K562 (cell line): ENCODE measurements around the gene CMTM4. TPM values are rescaled to one million over a fixed set of nuclear protein-coding genes. Genes with fewer than 3 reads are reported as not detected.

Experiments
- ARID1B ChIP-seq: fragments of 450-650 bp; IDR thresholded peaks from 2 replicates; pipeline ENCODE4 v1.6.1; 2016; ENCODE audit warnings: antibody characterized with exemption, mild to moderate bottlenecking, inconsistent platforms
- BRF1 ChIP-seq: IDR thresholded peaks from 3 replicates; pipeline ENCODE4 v1.6.1; 2011; ENCODE audit warnings: borderline replicate concordance, mild to moderate bottlenecking; ENCODE audit not compliant: insufficient read length; ENCODE audit errors: extremely low read depth
- DEAF1 ChIP-seq: fragments of 450-650 bp; formaldehyde crosslinking; IDR thresholded peaks from 2 replicates; pipeline ENCODE4 v1.4.0; 2020; ENCODE audit warnings: mild to moderate bottlenecking, moderate library complexity
- HMG20A ChIP-seq: fragments of 450-650 bp; formaldehyde crosslinking; conservative IDR thresholded peaks from 2 replicates; pipeline ENCODE4 v1.4.0; 2020; ENCODE audit warnings: mild to moderate bottlenecking, mixed read lengths
- KDM4B ChIP-seq, 2 experiments: fragments of 450-650 bp in 1 of 2; sonication (generic) in 1 of 2; IDR thresholded peaks; 2 replicates each; pipeline ENCODE4 v1.6.1; 2016 to 2017; ENCODE audit warnings: borderline replicate concordance in 2 of 2, antibody characterized with exemption in 1 of 2, low read depth in 1 of 2, mild to moderate bottlenecking in 1 of 2
- PHTF2 ChIP-seq: fragments of 250-450 bp; sonication (Bioruptor Pico); IDR thresholded peaks from 2 replicates; pipeline ENCODE4 v1.5.0; 2021; ENCODE audit warnings: mild to moderate bottlenecking
- RAD51 ChIP-seq: fragments of 450-650 bp; IDR thresholded peaks from 2 replicates; pipeline ENCODE4 v1.7.1; 2016; ENCODE audit warnings: low read depth, mild to moderate bottlenecking, borderline replicate concordance
- RBFOX2 ChIP-seq: fragments of 200-400 bp; formaldehyde crosslinking; IDR thresholded peaks from 2 replicates; pipeline ENCODE4 v1.6.1; 2017; ENCODE audit warnings: low read depth, mild to moderate bottlenecking, low read length, moderate library complexity
- U2AF2 ChIP-seq: fragments of 200-400 bp; formaldehyde crosslinking; optimal IDR thresholded peaks from 2 replicates; pipeline ENCODE3; 2017; ENCODE audit warnings: low read depth, mild to moderate bottlenecking, low read length
- ZNF140 ChIP-seq: fragments of 250-450 bp; sonication (Bioruptor Pico); IDR thresholded peaks from 2 replicates; pipeline ENCODE4 v1.8.0; 2021; ENCODE audit warnings: moderate library complexity, mild to moderate bottlenecking, inconsistent platforms
- ZNF407 ChIP-seq: fragments of 450-650 bp; IDR thresholded peaks from 2 replicates; pipeline ENCODE4 v1.6.1; 2016; ENCODE audit warnings: low read depth
- polyA plus RNA-seq, 8 experiments: library from polyadenylated mRNA; depleted of rRNA in 4 of 8; stranded (reverse) in 5 of 8; unstranded in 3 of 8; fragments of >200 nt; fragmentation: Nextera tagmentation in 2 of 8; fragmentation: Illumina TruSeq in 1 of 8; extraction: Ambion mirVana in 2 of 8; extraction: Trizol in 1 of 8; gene quantifications; 2 replicates each; pipeline versions ENCODE4 v1.2.1 to v1.2.3, GENCODE V29; 2011 to 2014; ENCODE audit warnings: inconsistent platforms in 1 of 8, missing spikeins in 1 of 8
- total RNA-seq, 7 experiments: library from RNA; depleted of rRNA in 6 of 7; stranded (reverse); fragments of >200 nt in 6 of 7; fragmentation: Illumina TruSeq in 2 of 7; extraction: Trizol in 2 of 7; gene quantifications; 2 replicates each; pipeline versions ENCODE4 v1.2.1 to v1.2.3, GENCODE V29; 2011 to 2021; ENCODE audit warnings: low replicate concordance in 1 of 7
- TF ChIP-seq, protein P1 (sequence below): fragments of 200-800 bp; sonication (Bioruptor generic); IDR thresholded peaks from 2 replicates; pipeline ENCODE4 v1.6.1; 2016; ENCODE audit warnings: missing genetic modification characterization, missing compliant biosample characterization

The CMTM4 gene
- total and polyA plus RNA-seq, 9 of the 15 experiments (the other 6 are each of a cell fraction or from before 2014, with no cell fraction given) = 2.0 to 21.3 (median 12.5) TPM

- TF ChIP-seq, protein P1, sequence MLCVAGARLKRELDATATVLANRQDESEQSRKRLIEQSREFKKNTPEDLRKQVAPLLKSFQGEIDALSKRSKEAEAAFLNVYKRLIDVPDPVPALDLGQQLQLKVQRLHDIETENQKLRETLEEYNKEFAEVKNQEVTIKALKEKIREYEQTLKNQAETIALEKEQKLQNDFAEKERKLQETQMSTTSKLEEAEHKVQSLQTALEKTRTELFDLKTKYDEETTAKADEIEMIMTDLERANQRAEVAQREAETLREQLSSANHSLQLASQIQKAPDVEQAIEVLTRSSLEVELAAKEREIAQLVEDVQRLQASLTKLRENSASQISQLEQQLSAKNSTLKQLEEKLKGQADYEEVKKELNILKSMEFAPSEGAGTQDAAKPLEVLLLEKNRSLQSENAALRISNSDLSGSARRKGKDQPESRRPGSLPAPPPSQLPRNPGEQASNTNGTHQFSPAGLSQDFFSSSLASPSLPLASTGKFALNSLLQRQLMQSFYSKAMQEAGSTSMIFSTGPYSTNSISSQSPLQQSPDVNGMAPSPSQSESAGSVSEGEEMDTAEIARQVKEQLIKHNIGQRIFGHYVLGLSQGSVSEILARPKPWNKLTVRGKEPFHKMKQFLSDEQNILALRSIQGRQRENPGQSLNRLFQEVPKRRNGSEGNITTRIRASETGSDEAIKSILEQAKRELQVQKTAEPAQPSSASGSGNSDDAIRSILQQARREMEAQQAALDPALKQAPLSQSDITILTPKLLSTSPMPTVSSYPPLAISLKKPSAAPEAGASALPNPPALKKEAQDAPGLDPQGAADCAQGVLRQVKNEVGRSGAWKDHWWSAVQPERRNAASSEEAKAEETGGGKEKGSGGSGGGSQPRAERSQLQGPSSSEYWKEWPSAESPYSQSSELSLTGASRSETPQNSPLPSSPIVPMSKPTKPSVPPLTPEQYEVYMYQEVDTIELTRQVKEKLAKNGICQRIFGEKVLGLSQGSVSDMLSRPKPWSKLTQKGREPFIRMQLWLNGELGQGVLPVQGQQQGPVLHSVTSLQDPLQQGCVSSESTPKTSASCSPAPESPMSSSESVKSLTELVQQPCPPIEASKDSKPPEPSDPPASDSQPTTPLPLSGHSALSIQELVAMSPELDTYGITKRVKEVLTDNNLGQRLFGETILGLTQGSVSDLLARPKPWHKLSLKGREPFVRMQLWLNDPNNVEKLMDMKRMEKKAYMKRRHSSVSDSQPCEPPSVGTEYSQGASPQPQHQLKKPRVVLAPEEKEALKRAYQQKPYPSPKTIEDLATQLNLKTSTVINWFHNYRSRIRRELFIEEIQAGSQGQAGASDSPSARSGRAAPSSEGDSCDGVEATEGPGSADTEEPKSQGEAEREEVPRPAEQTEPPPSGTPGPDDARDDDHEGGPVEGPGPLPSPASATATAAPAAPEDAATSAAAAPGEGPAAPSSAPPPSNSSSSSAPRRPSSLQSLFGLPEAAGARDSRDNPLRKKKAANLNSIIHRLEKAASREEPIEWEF (CRISPR knock-in tag) = no peak
- TF ChIP-seq KDM4B (IDR thresholded peaks at IDR 0.05; ENCODE audit: borderline replicate concordance in 2 of 2, low read depth in 1 of 2) = no peak
- no peak for TF ChIP-seq ZNF407
- no peak for TF ChIP-seq HMG20A
- no peak for TF ChIP-seq PHTF2
- TF ChIP-seq DEAF1 = no peak
- TF ChIP-seq ARID1B = peak; percentile 89
- no peak for TF ChIP-seq RBFOX2
- no peak for TF ChIP-seq U2AF2
- TF ChIP-seq BRF1 = no peak
- no peak for TF ChIP-seq RAD51
- TF ChIP-seq ZNF140 (CRISPR knock-in tag) = no peak
Measured at GRCh38 chr16:66660422-66661209, 35.9 kb downstream of the CMTM4 start (continued).
